Endothelial cell of umbilical vein (primary cell): ENCODE measurements around the gene ERCC1.

Experiments
- CTCF ChIP-seq, 2 donors: IDR thresholded peaks; 1 replicate in 1 of 2; 2 replicates in 1 of 2; pipeline ENCODE4 v1.5.1; 2011; ENCODE audit warnings: low read length in 2 of 2, mild to moderate bottlenecking in 2 of 2, moderate library complexity in 2 of 2, control low read depth in 1 of 2, inconsistent platforms in 1 of 2, low read depth in 1 of 2; ENCODE audit not compliant: insufficient read depth in 1 of 2; ENCODE audit errors: extremely low read depth in 1 of 2
- EZH2 ChIP-seq: IDR thresholded peaks from 2 replicates; pipeline ENCODE4 v1.6.1; 2012; ENCODE audit warnings: borderline replicate concordance, low read depth, mild to moderate bottlenecking, moderate library complexity, low read length, inconsistent platforms; ENCODE audit not compliant: severe bottlenecking
- GATA2 ChIP-seq: IDR thresholded peaks from 2 replicates; pipeline ENCODE4 v1.7.0; 2011; ENCODE audit warnings: low read depth, mild to moderate bottlenecking, moderate library complexity, mixed read lengths, low read length; ENCODE audit not compliant: insufficient read length, insufficient read depth
- JUN ChIP-seq: IDR thresholded peaks from 2 replicates; pipeline ENCODE4 v1.6.1; 2011; ENCODE audit warnings: borderline replicate concordance, low read depth; ENCODE audit not compliant: insufficient read length, insufficient read depth
- MAX ChIP-seq: IDR thresholded peaks from 2 replicates; pipeline ENCODE4 v1.6.1; 2011; ENCODE audit not compliant: insufficient read depth, insufficient read length
- MYC ChIP-seq: IDR thresholded peaks from one replicate; pipeline ENCODE4 v1.6.1; 2011; ENCODE audit warnings: mild to moderate bottlenecking, low read depth, low read length
- POLR2A ChIP-seq: IDR thresholded peaks from 2 replicates; pipeline ENCODE4 v1.6.1; 2012; ENCODE audit warnings: low read depth, mild to moderate bottlenecking, control low read depth, low read length
- POLR2AphosphoS5 ChIP-seq: IDR thresholded peaks from 2 replicates; pipeline ENCODE4 v1.6.1; 2012; ENCODE audit warnings: low read depth, mild to moderate bottlenecking, control low read depth, low read length, moderate library complexity; ENCODE audit not compliant: insufficient read depth

GRCh38 chr19:45403781-45404556 is 19.7 kb downstream of the ERCC1 start:
- no peak for TF ChIP-seq JUN
- TF ChIP-seq CTCF (IDR thresholded peaks at IDR 0.05; ENCODE audit: extremely low read depth in 1 of 2, insufficient read depth in 1 of 2, low read depth in 1 of 2, low read length in 2 of 2), result peak; percentile 66 to 72
- no peak for TF ChIP-seq EZH2
- no peak for TF ChIP-seq GATA2
- TF ChIP-seq POLR2AphosphoS5, result no peak
- no peak for TF ChIP-seq POLR2A
- no peak for TF ChIP-seq MYC
- no peak for TF ChIP-seq MAX
